HepG2 (cell line): ENCODE data around the gene TMEM132D. TPM values are rescaled to one million over a fixed set of nuclear protein-coding genes. Genes with fewer than 3 reads are reported as not detected.

Experiments
- ATAC-seq: fragments of 200-7000 bp; cut with Tn5 transposase; 3 replicates; pipeline ENCODE4 v1.9.1; 2020; ENCODE audit warnings: mild to moderate bottlenecking, moderate library complexity
- BruUV-seq: library from RNA; stranded (reverse); fragments of 400-500 nt; replicated peaks from 2 replicates; lab custom pipeline; 2021; lab: Mats Ljungman, UMichigan
- CTCF ChIA-PET: fragments of 300-600 bp; formaldehyde crosslinking; extraction: SDS; loops from one replicate; lab custom pipeline; 2021; ENCODE audit warnings: low total read pairs, inconsistent platforms, low intra/inter-chr PET ratio; lab: Yijun Ruan, JAX
- POLR2A ChIA-PET: fragments of 350-600 bp; sonication (Branson Sonifier 250); formaldehyde crosslinking; loops from one replicate; lab custom pipeline; 2020; ENCODE audit warnings: antibody characterized with exemption, inconsistent platforms; lab: Yijun Ruan, JAX
- DNase-seq: peaks from one replicate; pipeline ENCODE4 v3.0.0-alpha.2; 2015; ENCODE audit warnings: low spot score
- FAIRE-seq: peaks from 3 replicates; lab custom pipeline; 2011; peaks lifted over from hg19 to GRCh38; lab: Jason Lieb, UNC
- H2AFZ ChIP-seq: one replicate; pipeline ENCODE4 v1.6.1; 2011; ENCODE audit warnings: low read length, inconsistent platforms
- H3K27ac ChIP-seq: fragments of 300-600 bp; 3 replicates; pipeline ENCODE4 v1.8.0; 2011; ENCODE audit warnings: mixed run types, mild to moderate bottlenecking, mixed read lengths, low read length, inconsistent platforms; ENCODE audit not compliant: insufficient read depth; ENCODE audit errors: extremely low read length
- H3K27me3 ChIP-seq, 2 experiments: fragments of 200-600 bp in 1 of 2; 2 replicates in 1 of 2; 3 replicates in 1 of 2; pipeline versions ENCODE4 v1.6.0 to v1.8.0; 2011; ENCODE audit warnings: low read length in 2 of 2, mild to moderate bottlenecking in 2 of 2, moderate library complexity in 2 of 2, inconsistent platforms in 1 of 2; ENCODE audit not compliant: insufficient read depth in 2 of 2, control insufficient read depth in 1 of 2
- H3K36me3 ChIP-seq, 2 experiments: fragments of 200-600 bp in 1 of 2; replicated peaks in 1 of 2; 2 replicates in 1 of 2; 3 replicates in 1 of 2; pipeline versions ENCODE4 v1.5.1 to v1.8.0; 2011; ENCODE audit warnings: low read length in 2 of 2, inconsistent platforms in 1 of 2; ENCODE audit not compliant: insufficient read depth in 2 of 2, control insufficient read depth in 1 of 2
- H3K4me1 ChIP-seq: 2 replicates; pipeline ENCODE4 v1.5.1; 2012; ENCODE audit warnings: low read length, inconsistent platforms; ENCODE audit not compliant: insufficient read depth
- H3K4me2 ChIP-seq: 2 replicates; pipeline ENCODE4 v1.6.0; 2011; ENCODE audit warnings: low read depth, low read length, inconsistent platforms
- H3K4me3 ChIP-seq, 3 experiments: fragments of 200-600 bp in 1 of 3; sonication (generic), shearing (Covaris generic) in 1 of 3; replicated peaks in 1 of 3; 2 replicates each; pipeline ENCODE4 v1.5.1; 2011 to 2016; ENCODE audit warnings: low read length in 3 of 3, inconsistent platforms in 2 of 3, low read depth in 2 of 3, mild to moderate bottlenecking in 2 of 3, control low read depth in 1 of 3, mixed read lengths in 1 of 3; ENCODE audit not compliant: insufficient read depth in 1 of 3
- H3K79me2 ChIP-seq: one replicate; pipeline ENCODE4 v1.6.1; 2011; ENCODE audit warnings: low read length, inconsistent platforms; ENCODE audit not compliant: insufficient read depth
- H3K9ac ChIP-seq: 2 replicates; pipeline ENCODE4 v1.6.0; 2011; ENCODE audit warnings: mild to moderate bottlenecking, low read depth, low read length, inconsistent platforms; ENCODE audit not compliant: insufficient read depth
- H3K9me3 ChIP-seq: 2 replicates; pipeline ENCODE4 v1.5.1; 2012; ENCODE audit warnings: mild to moderate bottlenecking, low read length
- H4K20me1 ChIP-seq: 2 replicates; pipeline ENCODE4 v1.6.0; 2011; ENCODE audit warnings: inconsistent platforms, mild to moderate bottlenecking, low read length, moderate library complexity; ENCODE audit not compliant: insufficient read depth
- BCL3 ChIP-seq: sonication (generic); formaldehyde crosslinking; IDR thresholded peaks from 2 replicates; pipeline ENCODE4 v1.5.1; 2020; ENCODE audit warnings: mild to moderate bottlenecking, missing genetic modification reagents, moderate library complexity
- EEA1 ChIP-seq: sonication (generic); formaldehyde crosslinking; IDR thresholded peaks from 2 replicates; pipeline ENCODE4 v1.5.1; 2020; ENCODE audit warnings: mild to moderate bottlenecking, missing genetic modification reagents, borderline replicate concordance
- GATAD2A ChIP-seq: IDR thresholded peaks from 2 replicates; pipeline ENCODE4 v1.6.1; 2016
- HDAC6 ChIP-seq: fragments of 200-600 bp; sonication (generic); IDR thresholded peaks from 2 replicates; pipeline ENCODE4 v1.7.0; 2017; ENCODE audit warnings: mild to moderate bottlenecking, antibody characterized with exemption, low read length, low read depth
- KDM4B ChIP-seq: sonication (generic); formaldehyde crosslinking; IDR thresholded peaks from 2 replicates; pipeline ENCODE4 v1.4.0; 2020; ENCODE audit warnings: missing genetic modification reagents
- KMT2A ChIP-seq: sonication (generic); formaldehyde crosslinking; IDR thresholded peaks from 2 replicates; pipeline ENCODE4 v1.4.0; 2020; ENCODE audit warnings: missing genetic modification reagents
- ONECUT2 ChIP-seq: sonication (generic); formaldehyde crosslinking; IDR thresholded peaks from 2 replicates; pipeline ENCODE4 v1.4.0; 2020; ENCODE audit warnings: missing genetic modification reagents
- RCOR2 ChIP-seq: IDR thresholded peaks from 2 replicates; pipeline ENCODE4 v1.6.1; 2016; ENCODE audit warnings: missing biosample characterization, missing genetic modification reagents
- SSRP1 ChIP-seq: IDR thresholded peaks from 2 replicates; pipeline ENCODE4 v1.6.1; 2016; ENCODE audit warnings: control low read depth
- ZMYM4 ChIP-seq: sonication (generic); formaldehyde crosslinking; IDR thresholded peaks from 2 replicates; pipeline ENCODE4 v1.8.1; 2023; ENCODE audit warnings: mild to moderate bottlenecking, missing genetic modification reagents
- ZNF329 ChIP-seq: sonication (generic); formaldehyde crosslinking; IDR thresholded peaks from 2 replicates; pipeline ENCODE4 v1.9.0; 2021; ENCODE audit warnings: low read depth, mild to moderate bottlenecking, missing genetic modification reagents
- ZNF740 ChIP-seq: sonication (generic); formaldehyde crosslinking; IDR thresholded peaks from 2 replicates; pipeline ENCODE4 v1.4.0; 2020; ENCODE audit warnings: missing genetic modification reagents
- WGBS: methylation state at CpG from one replicate; pipeline ENCODE4 v1.1.6; 2017; ENCODE audit warnings: low lambda C conversion rate; 5-methylcytosine and 5-hydroxymethylcytosine counted together
- in situ Hi-C: cut with HindIII; loops from 2 replicates; pipeline ENCODE4 v1.10.0; 2017; ENCODE audit warnings: low pct_unique_long_range_greater_than_20kb; ENCODE audit not compliant: extremely low pct_ligation_motif_present
- intact Hi-C: fragments of 100-400 bp; cut with micrococcal nuclease; formaldehyde crosslinking; loops from one replicate; pipeline ENCODE4 v1.10.0; 2022; ENCODE audit not compliant: unreplicated experiment
- polyA plus RNA-seq, 8 experiments: library from polyadenylated mRNA; depleted of rRNA in 3 of 8; stranded (reverse) in 7 of 8; unstranded in 1 of 8; fragments of >200 nt; fragmentation: Illumina TruSeq in 4 of 8; extraction: Trizol in 4 of 8; gene quantifications; 2 replicates each; pipeline versions ENCODE4 v1.2.1 to v1.2.3, GENCODE V29; 2011 to 2016; ENCODE audit warnings: low read depth in 4 of 8, missing spikeins in 1 of 8, mixed read lengths in 1 of 8; ENCODE audit not compliant: insufficient read depth in 1 of 8
- total RNA-seq, 5 experiments: library from RNA; depleted of rRNA; stranded (reverse); fragments of >200 nt; fragmentation: Illumina TruSeq; extraction: Trizol; gene quantifications; 2 replicates each; pipeline ENCODE4 v1.2.3, GENCODE V29; 2016; ENCODE audit warnings: low read depth in 1 of 5

Gene TMEM132D
- total and polyA plus RNA-seq, 2 of the 13 experiments (the other 11 are each of a cell fraction or from before 2014, with no cell fraction given), result not detected

- in situ Hi-C loops, result no loop called here
- no TSS peak for BruUV-seq
- DNase-seq (no peak), ATAC-seq (no peak), FAIRE-seq (no peak)
- no peak overlapping the region for H3K4me2 ChIP-seq
- no peaks in the 10 kb centered on the region for H3K4me1 ChIP-seq
- H3K9ac ChIP-seq, result no peak overlapping the region
- H4K20me1 ChIP-seq, result no peaks in the 10 kb centered on the region; the same call in 1 of the 2 replicates
- no peak for TF ChIP-seq EEA1 (CRISPR knock-in tag)
- TF ChIP-seq ZMYM4 (CRISPR knock-in tag), result no peak
- no peak for TF ChIP-seq KDM4B (CRISPR knock-in tag)
- TF ChIP-seq ZNF740, result no peak
- TF ChIP-seq ONECUT2 (CRISPR knock-in tag), result no peak
- TF ChIP-seq SSRP1 (CRISPR knock-in tag), result no peak
- TF ChIP-seq ZNF329 (CRISPR knock-in tag), result no peak
- TF ChIP-seq RCOR2 (CRISPR knock-in tag), result no peak
- TF ChIP-seq GATAD2A (CRISPR knock-in tag), result no peak
- TF ChIP-seq KMT2A (CRISPR knock-in tag), result no peak
- no peak for TF ChIP-seq HDAC6
- TF ChIP-seq BCL3, result no peak
- no peaks in the 10 kb centered on the region; the same call in 1 of the 2 replicates for H3K9me3 ChIP-seq
- H3K79me2 ChIP-seq, result no peaks in the 10 kb centered on the region
- H2AFZ ChIP-seq, result no peak overlapping the region
- H3K27ac ChIP-seq, result no peak overlapping the region
- no peaks in the 10 kb centered on the region for H3K36me3 ChIP-seq
- no peaks in the 10 kb centered on the region; a peak in 1 of 5 replicates for H3K27me3 ChIP-seq
- intact Hi-C loops, result no loop called here
- no peak overlapping the region for H3K4me3 ChIP-seq
- WGBS, result 45% methylated on average over 9 of the region's 12 CpGs
- CTCF ChIA-PET, result no interaction called here
- POLR2A ChIA-PET, result no interaction called here
Observed at GRCh38 chr12:129127771-129128170, 776.1 kb downstream of the TMEM132D start.
